Activated naive CD4-positive, alpha-beta T cell treated with Interleukin-2 at 50 U/mL for 16 hours (primary cell): ENCODE data around the gene PRSS3.
"Not testable (repeated sequence)": the region's sequence is repeated elsewhere in the genome, so short reads cannot be mapped to it uniquely, and the experiment has no call there.

ENCODE experiments used
- DNase-seq: peaks from one replicate; pipeline ENCODE4 v3.0.0-alpha.2; 2020

Gene PRSS3

GRCh38 chr9:33787839-33788238 is 7.5 kb upstream of the PRSS3 start:
- no peak for DNase-seq

DNA sequence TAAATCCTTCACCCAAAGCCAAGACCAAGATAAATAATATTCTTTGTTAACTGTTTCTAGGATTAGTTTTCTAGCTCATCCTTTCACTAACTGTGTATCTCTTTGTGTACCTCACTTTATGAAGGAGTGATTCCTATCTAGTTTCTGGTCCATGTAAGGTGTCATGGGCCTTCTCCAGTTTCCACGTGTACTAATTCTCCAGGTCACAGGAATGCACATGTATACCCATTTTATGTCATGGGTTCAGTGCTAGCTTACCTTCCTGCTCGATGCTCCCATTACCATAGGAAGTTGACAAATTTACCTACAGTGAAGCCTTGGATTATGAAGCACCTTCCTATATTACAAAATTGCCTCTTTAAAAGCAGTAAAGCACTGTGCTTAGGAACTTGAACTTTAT is 5.9 kb upstream of the PRSS3 start:
- not testable (repeated sequence) for DNase-seq

DNA sequence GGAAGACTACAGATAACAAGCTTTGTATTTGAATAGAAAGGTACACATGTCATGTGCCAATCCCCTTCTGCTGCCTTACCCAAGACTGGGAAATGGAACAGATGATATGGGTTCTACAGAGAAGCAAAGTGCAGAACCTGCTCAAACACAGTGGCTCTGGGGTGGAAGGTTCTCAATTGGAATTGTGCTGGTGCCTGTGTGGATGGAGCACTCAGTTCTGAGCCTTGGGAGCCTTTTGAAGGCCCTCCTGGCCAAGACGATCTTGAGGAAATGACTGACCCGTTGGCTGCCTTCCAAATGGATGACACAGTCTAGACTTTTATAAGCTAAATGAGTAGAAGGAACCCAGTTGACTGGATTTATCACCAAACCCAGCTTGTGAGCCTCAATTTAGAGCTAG is 4.2 kb upstream of the PRSS3 start:
- DNase-seq, result no peak

- DNase-seq, result not testable (repeated sequence)
These were observed 1.9 kb upstream of the PRSS3 start for GRCh38 chr9:33793496-33793895.

- DNase-seq, result no peak
These were observed 801 bp upstream of the PRSS3 start for GRCh38 chr9:33794560-33794959.

DNA sequence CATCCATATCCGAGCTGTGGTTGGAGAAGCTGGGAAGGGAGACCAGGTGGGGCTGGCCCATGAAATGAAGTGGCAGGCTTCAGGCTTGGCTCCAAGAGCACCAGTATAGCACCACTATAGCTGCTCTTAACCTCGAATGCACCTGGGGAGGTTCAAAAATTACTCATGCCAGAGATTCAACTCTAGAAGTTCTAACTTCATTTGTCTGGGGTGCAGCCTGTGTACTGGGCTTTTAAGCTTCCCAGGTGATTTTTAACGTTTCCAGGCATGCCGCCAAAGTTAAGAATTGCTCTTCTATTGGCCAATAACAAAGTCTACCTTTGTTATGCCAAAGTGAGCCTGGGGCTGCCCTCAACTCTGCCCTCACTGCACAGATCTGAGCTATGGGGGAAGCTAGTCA is 458 bp downstream of the PRSS3 start:
- no peak for DNase-seq

- DNase-seq, result not testable (repeated sequence)
These were observed 1.3 kb downstream of the PRSS3 start for GRCh38 chr9:33796679-33797078.

- DNase-seq, result no peak
These were observed 2.5 kb downstream of the PRSS3 start for GRCh38 chr9:33797837-33798236.

DNA sequence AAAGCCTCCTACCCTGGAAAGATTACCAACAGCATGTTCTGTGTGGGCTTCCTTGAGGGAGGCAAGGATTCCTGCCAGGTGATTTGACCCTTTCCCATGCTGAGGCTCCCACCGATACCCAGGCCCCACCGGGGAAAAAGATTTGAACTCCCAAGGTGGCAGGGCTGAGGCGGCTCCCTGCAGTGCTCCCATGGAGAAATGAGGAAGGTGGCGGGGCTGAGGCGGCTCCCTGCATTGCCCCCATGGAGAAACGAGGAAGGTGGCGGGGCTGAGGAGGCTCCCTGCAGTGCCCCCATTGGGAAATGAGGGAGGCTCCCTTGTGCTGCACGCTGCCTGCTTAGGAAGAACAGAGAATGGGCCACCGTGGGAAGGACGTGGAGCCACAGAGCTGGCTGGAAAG is 3.2 kb downstream of the PRSS3 start:
- no peak for DNase-seq

DNA sequence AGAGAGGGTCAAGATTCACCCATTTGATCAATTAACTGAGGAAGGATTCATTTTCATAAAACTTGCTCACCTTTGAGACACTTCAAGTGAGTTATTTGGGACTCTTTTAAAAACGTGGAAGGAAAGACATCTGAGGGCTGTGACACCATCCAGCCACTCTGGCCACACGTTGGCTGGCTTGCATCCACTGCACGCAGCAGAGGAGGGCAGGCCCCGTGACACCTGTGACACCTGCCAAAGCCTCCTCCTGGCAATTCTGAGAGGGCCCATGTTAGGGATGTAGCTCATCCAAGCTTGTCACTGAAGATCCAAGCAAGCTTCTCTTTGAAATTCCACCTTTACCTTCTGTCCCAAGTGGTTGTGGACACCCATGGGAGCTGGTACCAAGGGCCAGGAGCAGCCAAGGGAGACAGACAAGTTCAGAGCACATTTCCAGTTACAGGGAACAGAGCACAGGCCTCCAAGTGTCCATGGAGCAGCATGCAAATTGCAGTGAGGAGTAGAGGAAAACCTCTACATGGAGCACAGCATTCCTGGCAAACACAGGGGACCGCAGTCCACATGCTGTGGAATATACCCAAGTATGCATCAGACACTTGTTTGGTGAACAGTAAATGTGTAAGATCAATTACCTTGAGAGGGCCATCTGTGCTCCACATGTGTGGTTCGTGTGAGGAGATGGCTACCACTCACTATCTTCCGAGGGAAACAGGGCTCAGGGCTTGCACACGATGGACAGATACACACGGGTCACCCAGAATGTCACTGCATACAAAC is 4.8 kb downstream of the PRSS3 start:
- DNase-seq, result no peak

DNA sequence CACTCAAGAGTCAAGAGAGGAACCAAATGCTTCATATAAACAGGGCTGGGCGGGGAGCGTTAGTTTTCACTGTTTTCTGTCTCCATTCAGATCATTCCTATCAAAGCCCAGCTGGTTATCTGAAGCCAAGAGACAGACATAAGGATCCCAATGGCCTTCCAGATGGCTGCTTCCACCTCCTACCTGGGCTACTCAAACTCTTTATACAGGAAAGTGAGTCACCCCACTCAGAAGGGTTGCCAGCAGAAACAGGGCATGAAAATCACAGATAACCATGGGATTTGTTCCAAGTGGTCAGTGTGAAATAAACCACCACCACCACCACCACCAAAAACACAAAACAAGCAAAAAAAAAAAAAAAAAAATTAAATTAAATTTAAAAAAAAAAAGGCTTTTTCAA is 5.5 kb downstream of the PRSS3 start:
- DNase-seq, result no peak

DNA sequence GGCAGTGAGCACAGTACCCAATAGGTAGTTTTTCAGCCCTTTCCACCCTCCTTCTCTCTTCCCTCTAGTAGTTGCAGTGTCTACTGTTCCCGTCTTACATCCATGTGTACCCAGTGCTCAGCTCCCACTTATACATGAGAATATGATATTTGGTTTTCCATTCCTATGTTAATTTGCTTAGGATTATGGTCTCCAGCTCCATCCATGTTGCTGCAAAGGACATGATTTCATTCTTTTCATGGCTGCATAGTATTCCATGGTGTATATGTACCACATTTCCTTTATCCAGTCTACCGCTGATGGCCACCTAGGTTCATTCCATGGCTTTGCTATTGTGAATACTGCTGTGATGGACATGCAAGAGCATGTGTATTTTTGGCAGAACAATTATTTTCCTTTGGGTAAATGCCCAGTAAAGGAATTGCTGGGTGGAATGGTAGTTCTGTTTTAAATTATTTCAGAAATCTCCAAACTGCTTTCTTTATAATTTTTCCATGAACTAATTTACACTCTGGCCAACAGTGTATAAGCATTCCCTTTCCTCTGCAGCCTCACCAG is 6.7 kb downstream of the PRSS3 start:
- DNase-seq, result not testable (repeated sequence)

DNA sequence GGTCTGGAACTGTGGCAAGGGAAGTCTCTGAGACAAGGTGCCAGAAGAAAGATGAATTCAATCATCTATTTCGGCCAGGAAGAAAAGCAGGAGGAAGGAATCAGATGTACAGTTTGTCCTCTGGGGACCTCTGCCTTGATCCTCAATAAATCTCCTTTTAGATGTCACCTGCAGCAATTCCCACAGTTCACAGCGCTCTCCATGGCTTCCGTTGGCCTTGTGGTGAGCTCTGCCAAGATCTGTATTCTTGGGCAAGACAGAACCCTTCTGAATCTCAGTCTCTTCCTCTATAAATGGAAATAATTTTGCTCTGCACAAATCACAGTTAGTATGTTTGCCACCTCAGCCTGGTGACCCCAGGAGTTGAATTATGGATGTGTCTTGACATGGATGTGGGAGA is 8.8 kb downstream of the PRSS3 start:
- DNase-seq, result not testable (repeated sequence)

DNA sequence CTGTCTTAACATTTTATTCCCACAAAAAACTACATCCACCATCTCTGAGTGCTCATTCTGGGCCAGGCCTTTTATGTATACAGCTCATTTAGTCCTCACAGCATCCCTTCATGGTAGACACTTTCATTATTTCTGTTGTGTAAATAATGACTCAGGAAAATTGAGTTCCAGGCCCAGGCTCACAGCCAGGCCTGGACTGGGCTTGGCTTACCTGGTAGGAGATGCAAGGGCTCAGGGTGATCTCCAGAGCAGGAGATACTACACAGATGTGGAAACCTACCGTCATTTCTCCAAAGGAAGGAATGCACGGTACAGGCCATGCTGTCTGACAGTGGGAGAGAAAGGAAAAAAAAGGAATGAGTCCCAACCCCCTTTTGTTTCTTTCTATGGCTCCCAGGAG is 11.8 kb downstream of the PRSS3 start:
- DNase-seq, result not testable (repeated sequence)

- not testable (repeated sequence) for DNase-seq
These were observed 13.6 kb downstream of the PRSS3 start for GRCh38 chr9:33808979-33809322.

DNA sequence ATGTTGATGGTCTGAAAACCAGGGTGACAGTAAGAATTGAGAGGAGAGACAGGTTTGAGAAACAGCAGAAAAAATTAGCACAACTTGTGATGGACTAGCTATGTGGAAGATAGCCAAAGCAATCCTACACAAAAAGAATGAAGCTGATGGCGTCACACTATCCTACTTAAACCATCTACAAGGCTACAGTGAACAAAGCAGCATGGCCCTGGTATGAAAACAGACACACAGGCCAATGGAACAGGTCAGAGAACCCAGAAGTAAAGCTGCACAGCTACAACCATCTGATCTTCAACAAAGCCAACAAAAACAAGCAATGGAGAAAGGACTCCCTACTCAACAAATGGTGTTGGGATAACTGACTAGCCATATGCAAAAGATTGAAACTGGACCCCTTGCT is 14.1 kb downstream of the PRSS3 start:
- no peak for DNase-seq

GRCh38 chr9:33813712-33814641 is 18.6 kb downstream of the PRSS3 start:
- no peak for DNase-seq

DNA sequence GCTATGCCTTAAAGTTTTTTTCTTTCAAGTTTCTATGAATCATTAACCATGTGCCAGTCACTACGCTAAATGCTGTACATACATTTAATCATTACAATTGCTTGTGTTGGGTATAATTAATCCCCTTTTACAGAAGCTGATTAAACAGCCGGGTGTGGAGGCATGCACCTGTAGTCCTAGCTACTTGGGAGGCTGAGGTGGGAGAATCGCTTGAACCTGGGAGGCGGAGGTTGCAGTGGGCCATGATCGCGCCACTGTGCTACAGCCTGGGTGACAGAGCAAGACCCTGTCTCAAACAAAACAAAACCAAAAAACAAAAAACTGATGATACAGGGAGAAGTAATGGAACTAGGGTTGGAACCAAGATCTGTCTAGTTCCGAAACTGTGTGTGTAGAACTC is 20.4 kb downstream of the PRSS3 start:
- DNase-seq, result no peak

DNA sequence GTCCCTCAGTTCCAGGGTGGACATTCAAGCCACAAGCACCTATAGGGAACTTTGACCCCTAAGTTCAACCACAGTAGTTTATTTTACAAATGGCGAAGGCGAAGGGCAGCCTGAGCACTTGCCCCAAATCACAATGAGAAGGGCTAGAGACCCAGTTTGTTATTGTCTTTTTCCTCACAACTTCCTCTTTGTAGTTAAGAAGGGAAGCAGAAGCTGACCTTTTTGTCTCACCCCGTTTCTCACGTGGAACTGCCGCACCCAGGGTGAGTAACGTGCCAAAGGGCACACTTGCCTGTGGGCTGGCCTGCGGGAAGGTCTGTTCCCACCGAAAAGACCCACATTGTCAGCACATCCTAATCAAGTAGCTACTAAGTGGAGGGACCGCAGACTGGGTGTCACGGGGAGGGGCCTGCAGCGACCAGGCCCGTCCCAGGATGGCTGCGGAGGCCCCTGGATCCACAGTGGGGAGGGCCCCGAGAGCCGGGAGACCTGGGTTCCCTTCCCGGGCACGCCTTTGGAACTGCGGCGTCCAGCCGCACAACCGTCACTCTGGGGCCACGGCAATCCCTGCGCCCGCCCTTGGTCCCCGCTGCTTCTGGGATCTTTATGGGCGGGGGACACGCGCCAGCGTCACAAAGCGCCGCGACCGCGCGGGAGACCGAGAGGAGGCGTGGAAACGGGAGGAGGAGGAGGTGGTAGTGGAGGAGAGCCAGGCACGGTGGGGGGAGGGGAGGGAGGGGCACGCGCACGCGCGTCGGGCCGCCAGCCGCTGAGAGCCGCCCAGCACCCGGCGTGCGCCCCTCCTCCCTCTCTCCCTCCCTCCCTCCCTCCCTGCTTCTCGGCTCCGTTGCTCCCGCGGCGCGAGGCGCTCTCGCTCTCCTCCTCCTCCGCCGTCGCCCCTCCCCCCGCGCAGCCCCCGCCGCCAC is 21.2 kb downstream of the PRSS3 start, which contains the start of gene UBE2R2:
TSS of gene UBE2R2 (plus strand) at position 834 of the 926 bp plus-strand sequence. CDS start 598 bp downstream, outside the sequence.
- peak; percentile 90 for DNase-seq

DNA sequence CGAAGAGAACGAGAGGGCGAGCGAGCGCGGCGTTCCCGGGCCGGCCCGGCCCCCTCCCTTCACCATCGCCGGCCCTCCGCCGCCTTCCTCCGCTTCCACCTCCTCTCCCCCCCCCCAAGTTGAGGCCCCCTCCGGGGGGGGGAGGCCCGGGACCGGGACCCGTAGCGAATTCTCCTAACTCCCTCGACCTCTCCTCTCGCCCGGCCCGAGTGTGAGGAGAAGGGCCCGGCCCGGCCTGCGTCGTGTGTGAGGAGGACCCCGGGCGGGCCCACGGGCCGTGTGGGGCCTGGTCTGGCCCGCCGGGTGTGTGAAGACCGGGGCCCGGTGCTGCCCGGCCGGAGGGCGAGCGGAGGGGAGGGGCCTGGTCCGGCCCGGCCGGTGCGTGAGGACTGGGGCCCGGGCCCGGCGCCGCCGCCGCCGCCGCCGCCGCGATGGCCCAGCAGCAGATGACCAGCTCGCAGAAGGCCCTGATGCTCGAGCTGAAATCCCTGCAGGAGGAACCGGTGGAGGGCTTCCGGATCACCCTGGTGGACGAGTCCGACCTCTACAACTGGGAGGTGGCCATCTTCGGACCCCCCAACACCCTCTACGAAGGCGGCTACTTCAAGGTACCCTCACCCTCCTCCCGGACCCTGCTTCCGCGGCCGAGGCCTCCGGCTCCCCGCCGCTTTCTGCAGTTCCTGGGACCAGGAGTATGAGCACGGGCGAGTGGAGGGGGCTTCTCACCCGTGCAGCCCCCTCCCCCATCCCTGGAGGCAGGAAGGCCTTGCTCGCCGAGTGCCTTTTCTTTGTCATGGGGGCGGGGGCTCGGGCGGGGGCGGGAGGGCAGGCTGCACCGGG is 22.2 kb downstream of the PRSS3 start:
- peak; percentile 51 for DNase-seq

- no peak for DNase-seq
These were observed 22.9 kb downstream of the PRSS3 start for GRCh38 chr9:33818167-33818846.
